HPDE6-E6E7 (cell line): Measurements from ENCODE around the gene LIMK2.
"Not testable (repeated sequence)": the region's sequence is repeated elsewhere in the genome, so short reads cannot be mapped to it uniquely, and the experiment has no call there.

Experiments used
- DNase-seq: peaks from one replicate; pipeline ENCODE4 v3.0.0; 2011; ENCODE audit warnings: missing footprints; ENCODE audit errors: extremely low spot score

LIMK2 gene

GRCh38 chr22:31211862-31212730 is at the start of gene LIMK2:
LIMK2 (plus strand) TSS chr22:31212298; CDS start chr22:31212409, 111 bp downstream.
- peak; percentile 92 for DNase-seq

GRCh38 chr22:31170971-31171370 is 41.1 kb upstream of the LIMK2 start:
- DNase-seq = no peak

- not testable (repeated sequence) for DNase-seq
Measured at GRCh38 chr22:31171734-31172133, 40.4 kb upstream of the LIMK2 start.

- peak; percentile 69 for DNase-seq
Measured at GRCh38 chr22:31173386-31174145, 38.5 kb upstream of the LIMK2 start.

GRCh38 chr22:31176923-31177322 is 35.2 kb upstream of the LIMK2 start:
- DNase-seq = no peak

GRCh38 chr22:31177420-31178162 is 34.5 kb upstream of the LIMK2 start:
- DNase-seq = peak; percentile 94

- DNase-seq = no peak
Measured at GRCh38 chr22:31178859-31179258, 33.2 kb upstream of the LIMK2 start.

- no peak for DNase-seq
Measured at GRCh38 chr22:31179345-31179744, 32.8 kb upstream of the LIMK2 start.

- DNase-seq = no peak
Measured at GRCh38 chr22:31184015-31184414, 28.1 kb upstream of the LIMK2 start.

GRCh38 chr22:31185056-31185455 is 27.0 kb upstream of the LIMK2 start:
- no peak for DNase-seq

- DNase-seq = no peak
Measured at GRCh38 chr22:31187627-31188026, 24.5 kb upstream of the LIMK2 start.

GRCh38 chr22:31192513-31192912 is 19.6 kb upstream of the LIMK2 start:
- DNase-seq = no peak

GRCh38 chr22:31193092-31193491 is 19.0 kb upstream of the LIMK2 start:
- no peak for DNase-seq

- not testable (repeated sequence) for DNase-seq
Measured at GRCh38 chr22:31194681-31195080, 17.4 kb upstream of the LIMK2 start.

- DNase-seq = no peak
Measured at GRCh38 chr22:31199187-31199586, 12.9 kb upstream of the LIMK2 start.

- DNase-seq = not testable (repeated sequence)
Measured at GRCh38 chr22:31204352-31204984, 7.6 kb upstream of the LIMK2 start.

- DNase-seq = not testable (repeated sequence)
Measured at GRCh38 chr22:31205059-31205458, 7.0 kb upstream of the LIMK2 start.

GRCh38 chr22:31206460-31206859 is 5.6 kb upstream of the LIMK2 start:
- DNase-seq = not testable (repeated sequence)

- DNase-seq = peak; percentile 51
Measured at GRCh38 chr22:31206896-31207687, 5.0 kb upstream of the LIMK2 start.

- no peak for DNase-seq
Measured at GRCh38 chr22:31210556-31211421, 1.3 kb upstream of the LIMK2 start.
